HEK293 (cell line): ENCODE results near the gene OR6B3.

Experiments
- CTCF ChIA-PET: fragments of 350-600 bp; formaldehyde crosslinking; extraction: SDS; loops from one replicate; lab custom pipeline; 2021; ENCODE audit warnings: antibody characterized with exemption; lab: Yijun Ruan, JAX
- POLR2A ChIA-PET: fragments of 300-600 bp; formaldehyde crosslinking; extraction: SDS; loops from one replicate; lab custom pipeline; 2020; ENCODE audit warnings: antibody characterized with exemption, inconsistent platforms; lab: Yijun Ruan, JAX
- H3K27ac ChIP-seq: fragments of 200-500 bp; sonication (Bioruptor generic); 2 replicates; pipeline ENCODE4 v1.5.1; 2014; ENCODE audit warnings: low read depth, low read length, control low read depth, inconsistent platforms; ENCODE audit errors: extremely low read depth
- H3K36me3 ChIP-seq, 2 experiments: fragments of 200-500 bp in 1 of 2; sonication (Bioruptor generic) in 1 of 2; 1 replicate in 1 of 2; 2 replicates in 1 of 2; pipeline ENCODE4 v1.5.1; 2014 to 2017; ENCODE audit warnings: inconsistent platforms in 2 of 2, low read length in 2 of 2; ENCODE audit not compliant: control insufficient read depth in 2 of 2, insufficient read depth in 1 of 2
- H3K4me1 ChIP-seq: fragments of 200-500 bp; sonication (Bioruptor generic); 2 replicates; pipeline ENCODE4 v1.5.1; 2014; ENCODE audit warnings: mild to moderate bottlenecking, low read length, inconsistent platforms; ENCODE audit not compliant: control insufficient read depth, insufficient read depth
- H3K4me3 ChIP-seq: 2 replicates; pipeline ENCODE4 v1.5.1; 2011; ENCODE audit warnings: low read depth, mild to moderate bottlenecking, control low read depth, low read length, moderate library complexity
- H3K9me3 ChIP-seq: fragments of 200-500 bp; sonication (Bioruptor generic); 2 replicates; pipeline ENCODE4 v1.5.1; 2014; ENCODE audit warnings: low read depth, low read length, inconsistent platforms; ENCODE audit not compliant: control insufficient read depth, insufficient read depth
- GLI4 ChIP-seq: fragments of 450-650 bp; formaldehyde crosslinking; IDR thresholded peaks from 2 replicates; pipeline ENCODE4 v1.5.1; 2016; ENCODE audit warnings: missing biosample characterization, missing genetic modification characterization
- PRDM1 ChIP-seq: fragments of 450-650 bp; formaldehyde crosslinking; IDR thresholded peaks from 2 replicates; pipeline ENCODE4; 2016; ENCODE audit warnings: missing biosample characterization, missing genetic modification characterization
- REPIN1 ChIP-seq: fragments of 450-650 bp; formaldehyde crosslinking; IDR thresholded peaks from 2 replicates; pipeline ENCODE4 v1.5.1; 2017; ENCODE audit warnings: missing biosample characterization, missing genetic modification characterization, low read depth
- SP3 ChIP-seq: fragments of 450-650 bp; formaldehyde crosslinking; IDR thresholded peaks from 2 replicates; pipeline ENCODE4 v1.5.1; 2016; ENCODE audit warnings: missing biosample characterization, missing genetic modification characterization
- ZBTB48 ChIP-seq: fragments of 450-650 bp; formaldehyde crosslinking; IDR thresholded peaks from 2 replicates; pipeline ENCODE4 v1.5.1; 2016; ENCODE audit warnings: missing biosample characterization, missing genetic modification characterization
- ZBTB7A ChIP-seq: fragments of 450-650 bp; formaldehyde crosslinking; IDR thresholded peaks from 2 replicates; pipeline ENCODE4 v1.5.1; 2016; ENCODE audit warnings: low read depth, missing biosample characterization, missing genetic modification characterization
- ZNF133 ChIP-seq: fragments of 450-650 bp; formaldehyde crosslinking; IDR thresholded peaks from 2 replicates; pipeline ENCODE4 v1.5.1; 2016; ENCODE audit warnings: missing biosample characterization, missing genetic modification characterization
- ZNF174 ChIP-seq: fragments of 450-650 bp; formaldehyde crosslinking; IDR thresholded peaks from 2 replicates; pipeline ENCODE4 v1.5.0; 2017; ENCODE audit warnings: missing biosample characterization, mild to moderate bottlenecking, missing genetic modification characterization
- ZNF175 ChIP-seq: fragments of 450-650 bp; formaldehyde crosslinking; IDR thresholded peaks from 2 replicates; pipeline ENCODE4 v1.5.1; 2016; ENCODE audit warnings: missing biosample characterization, missing genetic modification characterization
- ZNF19 ChIP-seq: fragments of 450-650 bp; formaldehyde crosslinking; IDR thresholded peaks from 2 replicates; pipeline ENCODE4; 2016; ENCODE audit warnings: missing biosample characterization, missing genetic modification characterization, low read depth
- ZNF394 ChIP-seq: fragments of 450-650 bp; formaldehyde crosslinking; IDR thresholded peaks from 2 replicates; pipeline ENCODE4 v1.5.1; 2016; ENCODE audit warnings: missing biosample characterization, missing genetic modification characterization, mild to moderate bottlenecking, moderate library complexity, borderline replicate concordance
- ZNF510 ChIP-seq: fragments of 450-650 bp; formaldehyde crosslinking; IDR thresholded peaks from 2 replicates; pipeline ENCODE4 v1.5.1; 2018; ENCODE audit warnings: mild to moderate bottlenecking, missing genetic modification characterization, missing biosample characterization; ENCODE audit not compliant: insufficient replicate concordance
- ZNF830 ChIP-seq: fragments of 450-650 bp; IDR thresholded peaks from 2 replicates; pipeline ENCODE4 v1.5.0; 2018; ENCODE audit warnings: missing biosample characterization, missing genetic modification characterization, low read depth, mild to moderate bottlenecking, moderate library complexity
- TF ChIP-seq, protein P1 (sequence below): fragments of 450-650 bp; formaldehyde crosslinking; IDR thresholded peaks from 2 replicates; pipeline ENCODE4 v1.5.1; 2016; ENCODE audit warnings: missing biosample characterization, missing genetic modification characterization, low read depth
- TF ChIP-seq, protein P2 (sequence below): fragments of 450-650 bp; formaldehyde crosslinking; IDR thresholded peaks from 2 replicates; pipeline ENCODE4 v1.5.1; 2016; ENCODE audit warnings: missing biosample characterization, missing genetic modification characterization
- TF ChIP-seq, protein P3 (sequence below): fragments of 450-650 bp; IDR thresholded peaks from 2 replicates; pipeline ENCODE4 v1.5.1; 2018; ENCODE audit warnings: missing biosample characterization, mild to moderate bottlenecking, missing genetic modification characterization
- TF ChIP-seq, protein P4 (sequence below): fragments of 450-650 bp; formaldehyde crosslinking; IDR thresholded peaks from 2 replicates; pipeline ENCODE4 v1.5.1; 2016; ENCODE audit warnings: missing biosample characterization, missing genetic modification characterization
- TF ChIP-seq, protein P5 (sequence below): fragments of 450-650 bp; formaldehyde crosslinking; IDR thresholded peaks from 2 replicates; pipeline ENCODE4 v1.5.1; 2016; ENCODE audit warnings: missing biosample characterization, missing genetic modification characterization
- TF ChIP-seq, protein P6 (sequence below): fragments of 450-650 bp; formaldehyde crosslinking; IDR thresholded peaks from 2 replicates; pipeline ENCODE4 v1.5.1; 2016; ENCODE audit warnings: missing biosample characterization, missing genetic modification characterization
- TF ChIP-seq, protein P7 (sequence below): fragments of 450-650 bp; formaldehyde crosslinking; IDR thresholded peaks from 2 replicates; pipeline ENCODE4 v1.5.1; 2016; ENCODE audit warnings: missing biosample characterization, missing genetic modification characterization
- TF ChIP-seq, protein P8 (sequence below): fragments of 450-650 bp; formaldehyde crosslinking; IDR thresholded peaks from 2 replicates; pipeline ENCODE4 v1.5.1; 2016; ENCODE audit warnings: missing biosample characterization, missing genetic modification characterization, low read depth

Gene OR6B3

DNA sequence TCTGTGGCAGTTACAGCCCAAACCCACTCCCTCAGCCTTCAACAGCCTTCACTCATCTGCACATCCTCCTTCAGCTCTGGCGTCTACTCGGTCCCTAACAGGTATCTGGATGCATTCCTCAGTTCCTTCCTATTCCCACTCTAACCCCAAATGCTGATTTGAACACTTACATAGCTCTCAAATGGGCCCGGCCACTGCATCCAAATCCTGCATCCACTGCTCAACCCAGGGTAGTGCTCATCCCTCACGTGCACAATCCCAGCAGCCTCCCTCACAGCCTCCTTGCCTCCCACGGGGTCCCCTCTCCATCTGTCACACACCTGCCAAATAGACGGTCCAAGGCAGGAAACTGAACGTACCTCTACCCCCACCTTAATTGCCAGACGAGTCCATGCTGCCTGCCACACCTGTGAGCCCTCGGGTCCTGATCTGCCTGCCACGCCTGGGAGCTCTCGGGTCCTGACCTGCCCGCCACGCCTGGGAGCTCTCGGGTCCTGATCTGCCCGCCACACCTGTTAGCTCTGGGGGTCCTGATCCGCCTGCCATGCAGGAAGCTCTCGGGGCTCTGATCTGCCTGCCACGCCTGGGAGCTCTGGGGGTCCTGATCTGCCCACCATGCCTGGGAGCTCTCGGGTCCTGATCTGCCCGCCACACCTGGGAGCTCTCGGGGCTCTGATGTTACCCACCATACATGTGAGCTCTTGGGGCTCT is 9.9 kb downstream of the OR6B3 start (continued):
- TF ChIP-seq ZNF830 (tag by site-specific recombination) (no peak), REPIN1 (tag by site-specific recombination) (no peak), ZNF174 (no peak), ZBTB48 (tag by site-specific recombination) (no peak), GLI4 (no peak)
- TF ChIP-seq, protein P1, sequence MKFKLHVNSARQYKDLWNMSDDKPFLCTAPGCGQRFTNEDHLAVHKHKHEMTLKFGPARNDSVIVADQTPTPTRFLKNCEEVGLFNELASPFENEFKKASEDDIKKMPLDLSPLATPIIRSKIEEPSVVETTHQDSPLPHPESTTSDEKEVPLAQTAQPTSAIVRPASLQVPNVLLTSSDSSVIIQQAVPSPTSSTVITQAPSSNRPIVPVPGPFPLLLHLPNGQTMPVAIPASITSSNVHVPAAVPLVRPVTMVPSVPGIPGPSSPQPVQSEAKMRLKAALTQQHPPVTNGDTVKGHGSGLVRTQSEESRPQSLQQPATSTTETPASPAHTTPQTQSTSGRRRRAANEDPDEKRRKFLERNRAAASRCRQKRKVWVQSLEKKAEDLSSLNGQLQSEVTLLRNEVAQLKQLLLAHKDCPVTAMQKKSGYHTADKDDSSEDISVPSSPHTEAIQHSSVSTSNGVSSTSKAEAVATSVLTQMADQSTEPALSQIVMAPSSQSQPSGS (tag by site-specific recombination) = no peak
- TF ChIP-seq, protein P2, sequence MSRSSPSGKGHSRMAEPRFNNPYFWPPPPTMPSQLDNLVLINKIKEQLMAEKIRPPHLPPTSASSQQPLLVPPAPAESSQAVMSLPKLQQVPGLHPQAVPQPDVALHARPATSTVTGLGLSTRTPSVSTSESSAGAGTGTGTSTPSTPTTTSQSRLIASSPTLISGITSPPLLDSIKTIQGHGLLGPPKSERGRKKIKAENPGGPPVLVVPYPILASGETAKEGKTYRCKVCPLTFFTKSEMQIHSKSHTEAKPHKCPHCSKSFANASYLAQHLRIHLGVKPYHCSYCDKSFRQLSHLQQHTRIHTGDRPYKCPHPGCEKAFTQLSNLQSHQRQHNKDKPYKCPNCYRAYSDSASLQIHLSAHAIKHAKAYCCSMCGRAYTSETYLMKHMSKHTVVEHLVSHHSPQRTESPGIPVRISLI = no peak
- TF ChIP-seq, protein P3, sequence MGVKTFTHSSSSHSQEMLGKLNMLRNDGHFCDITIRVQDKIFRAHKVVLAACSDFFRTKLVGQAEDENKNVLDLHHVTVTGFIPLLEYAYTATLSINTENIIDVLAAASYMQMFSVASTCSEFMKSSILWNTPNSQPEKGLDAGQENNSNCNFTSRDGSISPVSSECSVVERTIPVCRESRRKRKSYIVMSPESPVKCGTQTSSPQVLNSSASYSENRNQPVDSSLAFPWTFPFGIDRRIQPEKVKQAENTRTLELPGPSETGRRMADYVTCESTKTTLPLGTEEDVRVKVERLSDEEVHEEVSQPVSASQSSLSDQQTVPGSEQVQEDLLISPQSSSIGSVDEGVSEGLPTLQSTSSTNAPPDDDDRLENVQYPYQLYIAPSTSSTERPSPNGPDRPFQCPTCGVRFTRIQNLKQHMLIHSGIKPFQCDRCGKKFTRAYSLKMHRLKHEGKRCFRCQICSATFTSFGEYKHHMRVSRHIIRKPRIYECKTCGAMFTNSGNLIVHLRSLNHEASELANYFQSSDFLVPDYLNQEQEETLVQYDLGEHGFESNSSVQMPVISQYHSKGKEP (tag by site-specific recombination) = no peak
- TF ChIP-seq, protein P4, sequence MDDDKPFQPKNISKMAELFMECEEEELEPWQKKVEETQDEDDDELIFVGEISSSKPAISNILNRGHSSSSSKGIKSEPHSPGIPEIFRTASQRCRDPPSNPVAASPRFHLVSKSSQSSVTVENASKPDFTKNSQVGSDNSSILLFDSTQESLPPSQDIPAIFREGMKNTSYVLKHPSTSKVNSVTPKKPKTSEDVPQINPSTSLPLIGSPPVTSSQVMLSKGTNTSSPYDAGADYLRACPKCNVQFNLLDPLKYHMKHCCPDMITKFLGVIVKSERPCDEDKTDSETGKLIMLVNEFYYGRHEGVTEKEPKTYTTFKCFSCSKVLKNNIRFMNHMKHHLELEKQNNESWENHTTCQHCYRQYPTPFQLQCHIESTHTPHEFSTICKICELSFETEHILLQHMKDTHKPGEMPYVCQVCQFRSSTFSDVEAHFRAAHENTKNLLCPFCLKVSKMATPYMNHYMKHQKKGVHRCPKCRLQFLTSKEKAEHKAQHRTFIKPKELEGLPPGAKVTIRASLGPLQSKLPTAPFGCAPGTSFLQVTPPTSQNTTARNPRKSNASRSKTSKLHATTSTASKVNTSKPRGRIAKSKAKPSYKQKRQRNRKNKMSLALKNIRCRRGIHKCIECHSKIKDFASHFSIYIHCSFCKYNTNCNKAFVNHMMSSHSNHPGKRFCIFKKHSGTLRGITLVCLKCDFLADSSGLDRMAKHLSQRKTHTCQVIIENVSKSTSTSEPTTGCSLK (tag by site-specific recombination) = no peak

DNA sequence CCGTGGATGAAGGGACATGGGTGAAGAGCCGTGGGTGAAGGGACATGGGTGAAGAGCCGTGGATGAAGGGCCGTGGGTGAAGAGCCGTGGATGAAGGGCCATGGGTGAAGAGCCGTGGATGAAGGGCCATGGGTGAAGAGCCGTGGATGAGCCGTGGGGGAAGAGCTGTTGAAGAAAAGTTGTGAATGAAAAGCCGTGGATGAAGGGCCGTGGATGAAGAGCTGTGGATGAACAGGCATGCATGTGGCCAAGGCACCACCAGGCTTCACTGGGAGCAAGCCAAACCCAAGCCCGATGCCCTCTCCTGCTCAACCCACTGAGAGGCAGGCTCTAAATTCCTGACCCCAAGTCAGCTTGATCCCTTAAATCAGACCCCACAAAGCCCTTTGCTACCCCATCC is 10.6 kb downstream of the OR6B3 start:
- Histone ChIP-seq H3K4me3 (no peak overlapping the region), H3K36me3 (no peaks in the 10 kb centered on the region), H3K9me3 (no peaks in the 10 kb centered on the region), H3K4me1 (no peaks in the 10 kb centered on the region), H3K27ac (no peak overlapping the region)
- POLR2A ChIA-PET = no interaction called here
- CTCF ChIA-PET = no interaction called here
- no peak for TF ChIP-seq ZBTB7A
- TF ChIP-seq PRDM1 = no peak
- no peak for TF ChIP-seq ZNF175
- TF ChIP-seq ZNF394 (tag by site-specific recombination) = no peak
- no peak for TF ChIP-seq ZNF133 (tag by site-specific recombination)
- TF ChIP-seq, protein P5, sequence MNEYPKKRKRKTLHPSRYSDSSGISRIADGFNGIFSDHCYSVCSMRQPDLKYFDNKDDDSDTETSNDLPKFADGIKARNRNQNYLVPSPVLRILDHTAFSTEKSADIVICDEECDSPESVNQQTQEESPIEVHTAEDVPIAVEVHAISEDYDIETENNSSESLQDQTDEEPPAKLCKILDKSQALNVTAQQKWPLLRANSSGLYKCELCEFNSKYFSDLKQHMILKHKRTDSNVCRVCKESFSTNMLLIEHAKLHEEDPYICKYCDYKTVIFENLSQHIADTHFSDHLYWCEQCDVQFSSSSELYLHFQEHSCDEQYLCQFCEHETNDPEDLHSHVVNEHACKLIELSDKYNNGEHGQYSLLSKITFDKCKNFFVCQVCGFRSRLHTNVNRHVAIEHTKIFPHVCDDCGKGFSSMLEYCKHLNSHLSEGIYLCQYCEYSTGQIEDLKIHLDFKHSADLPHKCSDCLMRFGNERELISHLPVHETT = no peak
- TF ChIP-seq, protein P6, sequence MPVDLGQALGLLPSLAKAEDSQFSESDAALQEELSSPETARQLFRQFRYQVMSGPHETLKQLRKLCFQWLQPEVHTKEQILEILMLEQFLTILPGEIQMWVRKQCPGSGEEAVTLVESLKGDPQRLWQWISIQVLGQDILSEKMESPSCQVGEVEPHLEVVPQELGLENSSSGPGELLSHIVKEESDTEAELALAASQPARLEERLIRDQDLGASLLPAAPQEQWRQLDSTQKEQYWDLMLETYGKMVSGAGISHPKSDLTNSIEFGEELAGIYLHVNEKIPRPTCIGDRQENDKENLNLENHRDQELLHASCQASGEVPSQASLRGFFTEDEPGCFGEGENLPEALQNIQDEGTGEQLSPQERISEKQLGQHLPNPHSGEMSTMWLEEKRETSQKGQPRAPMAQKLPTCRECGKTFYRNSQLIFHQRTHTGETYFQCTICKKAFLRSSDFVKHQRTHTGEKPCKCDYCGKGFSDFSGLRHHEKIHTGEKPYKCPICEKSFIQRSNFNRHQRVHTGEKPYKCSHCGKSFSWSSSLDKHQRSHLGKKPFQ (tag by site-specific recombination) = no peak
- TF ChIP-seq, protein P7, sequence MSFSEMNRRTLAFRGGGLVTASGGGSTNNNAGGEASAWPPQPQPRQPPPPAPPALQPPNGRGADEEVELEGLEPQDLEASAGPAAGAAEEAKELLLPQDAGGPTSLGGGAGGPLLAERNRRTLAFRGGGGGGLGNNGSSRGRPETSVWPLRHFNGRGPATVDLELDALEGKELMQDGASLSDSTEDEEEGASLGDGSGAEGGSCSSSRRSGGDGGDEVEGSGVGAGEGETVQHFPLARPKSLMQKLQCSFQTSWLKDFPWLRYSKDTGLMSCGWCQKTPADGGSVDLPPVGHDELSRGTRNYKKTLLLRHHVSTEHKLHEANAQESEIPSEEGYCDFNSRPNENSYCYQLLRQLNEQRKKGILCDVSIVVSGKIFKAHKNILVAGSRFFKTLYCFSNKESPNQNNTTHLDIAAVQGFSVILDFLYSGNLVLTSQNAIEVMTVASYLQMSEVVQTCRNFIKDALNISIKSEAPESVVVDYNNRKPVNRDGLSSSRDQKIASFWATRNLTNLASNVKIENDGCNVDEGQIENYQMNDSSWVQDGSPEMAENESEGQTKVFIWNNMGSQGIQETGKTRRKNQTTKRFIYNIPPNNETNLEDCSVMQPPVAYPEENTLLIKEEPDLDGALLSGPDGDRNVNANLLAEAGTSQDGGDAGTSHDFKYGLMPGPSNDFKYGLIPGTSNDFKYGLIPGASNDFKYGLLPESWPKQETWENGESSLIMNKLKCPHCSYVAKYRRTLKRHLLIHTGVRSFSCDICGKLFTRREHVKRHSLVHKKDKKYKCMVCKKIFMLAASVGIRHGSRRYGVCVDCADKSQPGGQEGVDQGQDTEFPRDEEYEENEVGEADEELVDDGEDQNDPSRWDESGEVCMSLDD (tag by site-specific recombination) = no peak
- TF ChIP-seq, protein P8, sequence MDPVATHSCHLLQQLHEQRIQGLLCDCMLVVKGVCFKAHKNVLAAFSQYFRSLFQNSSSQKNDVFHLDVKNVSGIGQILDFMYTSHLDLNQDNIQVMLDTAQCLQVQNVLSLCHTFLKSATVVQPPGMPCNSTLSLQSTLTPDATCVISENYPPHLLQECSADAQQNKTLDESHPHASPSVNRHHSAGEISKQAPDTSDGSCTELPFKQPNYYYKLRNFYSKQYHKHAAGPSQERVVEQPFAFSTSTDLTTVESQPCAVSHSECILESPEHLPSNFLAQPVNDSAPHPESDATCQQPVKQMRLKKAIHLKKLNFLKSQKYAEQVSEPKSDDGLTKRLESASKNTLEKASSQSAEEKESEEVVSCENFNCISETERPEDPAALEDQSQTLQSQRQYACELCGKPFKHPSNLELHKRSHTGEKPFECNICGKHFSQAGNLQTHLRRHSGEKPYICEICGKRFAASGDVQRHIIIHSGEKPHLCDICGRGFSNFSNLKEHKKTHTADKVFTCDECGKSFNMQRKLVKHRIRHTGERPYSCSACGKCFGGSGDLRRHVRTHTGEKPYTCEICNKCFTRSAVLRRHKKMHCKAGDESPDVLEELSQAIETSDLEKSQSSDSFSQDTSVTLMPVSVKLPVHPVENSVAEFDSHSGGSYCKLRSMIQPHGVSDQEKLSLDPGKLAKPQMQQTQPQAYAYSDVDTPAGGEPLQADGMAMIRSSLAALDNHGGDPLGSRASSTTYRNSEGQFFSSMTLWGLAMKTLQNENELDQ (tag by site-specific recombination) = no peak
- no peak for TF ChIP-seq ZNF19 (tag by site-specific recombination)
- no peak for TF ChIP-seq ZNF510 (tag by site-specific recombination)
- no peak for TF ChIP-seq SP3 (tag by site-specific recombination)
